GM10266 (cell line): ENCODE measurements around the gene ARHGEF11.

Experiments used
- DNase-seq: peaks from one replicate; pipeline ENCODE4 v3.0.0; 2012; ENCODE audit errors: extremely low spot score
- TF ChIP-seq, protein P1 (sequence below): IDR thresholded peaks from 2 replicates; pipeline ENCODE4 v1.5.1; 2012; ENCODE audit warnings: mild to moderate bottlenecking, low read depth; ENCODE audit not compliant: control insufficient read depth, insufficient read depth; ENCODE audit errors: missing control alignments

Gene ARHGEF11

DNA sequence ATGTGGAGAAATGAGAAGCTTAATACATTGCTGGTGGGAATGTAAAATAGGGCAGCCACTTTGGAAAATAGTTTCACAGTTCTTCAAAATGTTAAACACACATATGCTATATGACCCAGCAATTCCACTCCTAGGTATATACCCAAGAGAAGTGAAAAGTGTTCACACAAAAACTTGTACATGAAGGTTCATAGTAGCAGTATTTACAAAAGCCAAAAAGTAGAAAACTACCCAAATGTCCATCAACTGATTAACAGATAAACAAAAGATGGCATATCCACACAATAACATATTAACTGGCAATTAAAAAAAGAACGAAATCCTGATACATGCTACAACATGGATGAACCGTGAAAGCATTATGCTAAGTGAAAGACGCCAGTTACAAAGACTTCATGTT, 33.7 kb downstream of the ARHGEF11 start:
- TF ChIP-seq, protein P1, sequence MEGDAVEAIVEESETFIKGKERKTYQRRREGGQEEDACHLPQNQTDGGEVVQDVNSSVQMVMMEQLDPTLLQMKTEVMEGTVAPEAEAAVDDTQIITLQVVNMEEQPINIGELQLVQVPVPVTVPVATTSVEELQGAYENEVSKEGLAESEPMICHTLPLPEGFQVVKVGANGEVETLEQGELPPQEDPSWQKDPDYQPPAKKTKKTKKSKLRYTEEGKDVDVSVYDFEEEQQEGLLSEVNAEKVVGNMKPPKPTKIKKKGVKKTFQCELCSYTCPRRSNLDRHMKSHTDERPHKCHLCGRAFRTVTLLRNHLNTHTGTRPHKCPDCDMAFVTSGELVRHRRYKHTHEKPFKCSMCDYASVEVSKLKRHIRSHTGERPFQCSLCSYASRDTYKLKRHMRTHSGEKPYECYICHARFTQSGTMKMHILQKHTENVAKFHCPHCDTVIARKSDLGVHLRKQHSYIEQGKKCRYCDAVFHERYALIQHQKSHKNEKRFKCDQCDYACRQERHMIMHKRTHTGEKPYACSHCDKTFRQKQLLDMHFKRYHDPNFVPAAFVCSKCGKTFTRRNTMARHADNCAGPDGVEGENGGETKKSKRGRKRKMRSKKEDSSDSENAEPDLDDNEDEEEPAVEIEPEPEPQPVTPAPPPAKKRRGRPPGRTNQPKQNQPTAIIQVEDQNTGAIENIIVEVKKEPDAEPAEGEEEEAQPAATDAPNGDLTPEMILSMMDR = no peak
- no peak for DNase-seq

DNA sequence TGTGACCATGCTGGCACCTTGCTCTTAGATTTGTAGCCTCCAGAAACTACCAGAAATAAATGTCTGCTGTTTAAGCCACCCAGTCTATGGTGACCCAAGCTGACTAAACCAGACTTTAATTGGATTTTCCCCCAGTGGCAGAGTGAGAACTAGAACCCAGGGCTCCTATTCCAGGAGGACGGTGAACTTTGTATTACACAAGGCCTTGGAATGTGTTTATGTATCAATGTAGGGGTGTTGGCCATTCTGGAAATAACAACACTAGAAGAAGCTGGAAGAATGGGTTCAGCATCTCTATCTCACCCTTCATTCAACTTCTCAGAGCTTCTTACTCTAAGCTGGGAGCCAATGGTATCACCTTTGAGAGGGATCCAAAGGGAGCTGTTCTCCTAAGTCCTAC, 37.0 kb downstream of the ARHGEF11 start:
- DNase-seq = no peak
- TF ChIP-seq, protein P1 = no peak

DNA sequence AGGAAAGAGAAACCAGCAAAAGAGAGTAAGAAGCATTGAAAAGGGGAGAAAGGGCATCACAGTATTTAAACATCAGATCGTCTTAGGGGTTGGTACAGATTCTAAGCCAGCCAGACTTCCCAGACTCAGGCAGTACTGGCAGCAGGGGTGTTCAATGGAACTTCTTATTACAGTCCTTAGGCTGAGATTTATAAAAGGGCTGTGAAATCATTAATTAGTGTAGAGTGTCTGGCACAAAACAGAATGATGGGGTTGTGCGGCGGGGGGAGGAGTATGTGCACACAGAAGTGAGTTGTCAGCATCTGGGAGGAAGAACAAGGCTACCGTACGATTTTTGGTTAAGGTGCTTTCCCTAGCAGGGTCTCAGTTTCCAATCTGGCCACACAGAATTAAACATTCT, 38.2 kb downstream of the ARHGEF11 start:
- TF ChIP-seq, protein P1 = no peak
- no peak for DNase-seq

DNA sequence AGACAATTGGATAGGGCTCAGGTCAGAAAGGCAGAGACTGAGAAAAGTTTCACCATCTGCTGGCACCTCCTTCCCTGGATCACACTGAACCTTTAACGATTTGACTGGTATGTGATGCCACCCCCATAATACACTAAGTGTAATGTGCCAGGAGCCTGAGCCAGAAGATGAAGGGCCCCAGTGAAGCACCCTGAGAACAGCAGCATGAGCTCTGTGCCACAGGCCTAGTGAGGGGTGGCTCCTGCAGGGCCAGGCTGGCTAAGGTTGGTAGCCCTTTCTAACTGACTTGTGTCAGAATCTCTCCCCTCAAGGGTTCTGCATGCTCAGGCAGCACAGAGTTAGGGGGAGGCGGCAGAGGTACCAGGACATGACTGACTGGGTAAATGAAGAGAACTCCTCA, 38.9 kb downstream of the ARHGEF11 start:
- no peak for DNase-seq
- TF ChIP-seq, protein P1 = no peak

DNA sequence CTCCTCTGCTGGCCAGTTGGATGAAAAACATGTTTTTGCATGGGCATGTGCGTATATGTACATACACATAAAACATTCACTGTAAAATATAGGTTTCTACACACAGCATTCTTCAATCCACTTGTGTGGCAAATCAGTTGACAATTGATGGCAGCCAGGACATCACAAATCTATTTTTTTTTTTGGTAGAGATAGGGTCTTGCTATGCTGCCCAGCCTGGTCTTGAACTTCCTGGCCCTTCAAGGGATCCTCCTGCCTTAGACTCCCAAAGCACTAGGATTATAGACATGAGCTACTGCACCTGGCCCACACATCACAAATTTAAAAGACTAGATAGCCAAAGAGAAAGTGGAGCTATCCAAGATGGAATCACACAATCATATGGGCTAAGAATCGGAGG, 39.6 kb downstream of the ARHGEF11 start:
- TF ChIP-seq, protein P1 = no peak
- no peak for DNase-seq

DNA sequence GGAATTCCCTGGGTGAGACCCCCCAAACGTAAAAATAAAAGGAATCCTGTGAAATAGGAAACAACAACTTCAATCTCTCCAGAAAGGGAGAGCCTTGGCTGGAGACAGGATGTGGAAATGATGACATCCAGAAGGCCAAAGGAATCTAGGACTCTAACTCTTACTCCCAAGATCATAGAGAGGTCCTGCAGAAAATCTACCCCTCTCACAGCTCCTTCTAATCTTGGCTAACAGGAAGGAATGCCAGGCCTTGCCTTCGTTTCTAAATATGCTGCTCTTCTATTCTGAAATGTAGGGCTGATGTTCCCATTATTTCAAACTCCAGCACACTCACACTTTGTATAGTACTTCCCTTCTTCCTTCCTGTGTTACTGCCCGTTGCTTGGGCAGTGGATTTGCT, 40.7 kb downstream of the ARHGEF11 start:
- no peak for DNase-seq
- TF ChIP-seq, protein P1 = no peak

DNA sequence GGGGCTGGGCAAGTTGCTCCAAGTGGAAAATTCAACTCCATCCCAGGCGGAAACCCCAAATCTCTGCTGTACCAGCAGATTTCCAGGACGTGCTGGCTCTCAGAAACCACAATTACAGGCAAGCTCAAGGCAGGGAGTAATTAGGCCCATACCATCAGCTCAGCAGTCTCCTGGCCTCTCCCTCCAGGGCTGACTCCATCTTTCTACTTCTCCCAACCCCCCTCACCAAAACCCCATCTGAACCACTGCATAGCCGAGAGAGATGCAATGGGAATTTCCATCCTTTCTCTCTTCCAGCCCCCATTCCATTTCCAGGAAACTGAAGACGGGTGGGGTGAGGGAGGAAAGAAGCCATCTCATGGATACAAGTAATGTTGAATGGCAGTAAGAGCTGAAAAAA, 41.2 kb downstream of the ARHGEF11 start:
- TF ChIP-seq, protein P1 = no peak
- DNase-seq = no peak

DNA sequence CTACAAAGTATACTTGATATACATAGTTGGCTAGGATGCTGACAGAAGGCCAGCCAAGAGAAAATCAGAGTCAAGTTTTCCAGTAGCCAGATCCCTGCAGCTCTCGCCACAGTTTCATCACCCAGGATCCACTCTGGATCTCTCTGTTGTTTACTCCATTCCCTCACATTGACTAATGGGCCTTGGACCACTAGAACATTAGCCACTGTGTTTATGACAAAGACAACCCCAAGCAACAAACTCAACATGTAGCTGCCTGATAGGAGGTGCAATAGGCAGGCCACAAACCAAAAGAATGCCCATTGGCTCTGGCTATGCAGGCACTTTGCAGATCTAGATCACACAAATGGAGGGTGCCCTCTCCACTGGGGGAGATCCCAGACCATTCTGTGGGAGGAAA, 44.2 kb downstream of the ARHGEF11 start:
- DNase-seq = no peak
- TF ChIP-seq, protein P1 = no peak
